Liver (tissue), 3 donors: Measurements from ENCODE around the gene NFATC2.

Source experiments
- GABPA ChIP-seq, 2 donors: IDR thresholded peaks in 1 of 2; conservative IDR thresholded peaks in 1 of 2; 2 replicates each; pipeline ENCODE4 v1.6.1; 2016; ENCODE audit warnings: antibody characterized with exemption in 2 of 2, mild to moderate bottlenecking in 1 of 2, moderate library complexity in 1 of 2
- HNF4A ChIP-seq, 2 donors: conservative IDR thresholded peaks; 2 replicates each; pipeline ENCODE4 v1.6.1; 2016; ENCODE audit warnings: antibody characterized with exemption in 2 of 2, mild to moderate bottlenecking in 2 of 2
- JUND ChIP-seq, 2 donors: IDR thresholded peaks; 2 replicates each; pipeline ENCODE4 v1.6.1; 2016; ENCODE audit warnings: antibody characterized with exemption in 2 of 2
- MAX ChIP-seq: IDR thresholded peaks from 2 replicates; pipeline ENCODE4 v1.6.1; 2016; ENCODE audit warnings: antibody characterized with exemption
- RAD21 ChIP-seq, 2 donors: IDR thresholded peaks; 2 replicates each; pipeline ENCODE4 v1.6.1; 2016; ENCODE audit warnings: antibody characterized with exemption in 2 of 2, mild to moderate bottlenecking in 2 of 2
- RXRA ChIP-seq, 2 donors: IDR thresholded peaks; 2 replicates each; pipeline ENCODE4 v1.6.1; 2017 to 2018; ENCODE audit warnings: antibody characterized with exemption in 2 of 2, mild to moderate bottlenecking in 1 of 2
- SP1 ChIP-seq: IDR thresholded peaks from 2 replicates; pipeline ENCODE4 v1.6.1; 2018; ENCODE audit warnings: antibody characterized with exemption, mild to moderate bottlenecking
- ZBTB33 ChIP-seq: IDR thresholded peaks from 2 replicates; pipeline ENCODE4 v1.6.1; 2016; ENCODE audit warnings: antibody characterized with exemption
- TF ChIP-seq, protein P1 (sequence below): fragments of 150-350 bp; IDR thresholded peaks from 2 replicates; pipeline ENCODE4 v1.5.1; 2017; ENCODE audit warnings: improper control_type of control experiment, low read depth, low read length; ENCODE audit not compliant: missing input control
- TF ChIP-seq, protein P2 (sequence below): IDR thresholded peaks from 2 replicates; pipeline ENCODE4 v1.6.1; 2016; ENCODE audit warnings: antibody characterized with exemption, mild to moderate bottlenecking
- donor health status: healthy.
- donor health status: healthy.

GRCh38 chr20:51416532-51417249 lies 125.8 kb downstream of the NFATC2 start:
- TF ChIP-seq, protein P1, sequence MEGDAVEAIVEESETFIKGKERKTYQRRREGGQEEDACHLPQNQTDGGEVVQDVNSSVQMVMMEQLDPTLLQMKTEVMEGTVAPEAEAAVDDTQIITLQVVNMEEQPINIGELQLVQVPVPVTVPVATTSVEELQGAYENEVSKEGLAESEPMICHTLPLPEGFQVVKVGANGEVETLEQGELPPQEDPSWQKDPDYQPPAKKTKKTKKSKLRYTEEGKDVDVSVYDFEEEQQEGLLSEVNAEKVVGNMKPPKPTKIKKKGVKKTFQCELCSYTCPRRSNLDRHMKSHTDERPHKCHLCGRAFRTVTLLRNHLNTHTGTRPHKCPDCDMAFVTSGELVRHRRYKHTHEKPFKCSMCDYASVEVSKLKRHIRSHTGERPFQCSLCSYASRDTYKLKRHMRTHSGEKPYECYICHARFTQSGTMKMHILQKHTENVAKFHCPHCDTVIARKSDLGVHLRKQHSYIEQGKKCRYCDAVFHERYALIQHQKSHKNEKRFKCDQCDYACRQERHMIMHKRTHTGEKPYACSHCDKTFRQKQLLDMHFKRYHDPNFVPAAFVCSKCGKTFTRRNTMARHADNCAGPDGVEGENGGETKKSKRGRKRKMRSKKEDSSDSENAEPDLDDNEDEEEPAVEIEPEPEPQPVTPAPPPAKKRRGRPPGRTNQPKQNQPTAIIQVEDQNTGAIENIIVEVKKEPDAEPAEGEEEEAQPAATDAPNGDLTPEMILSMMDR: no peak
- TF ChIP-seq GABPA (IDR thresholded peaks at IDR 0.05 in 1 of 2, conservative IDR thresholded peaks at IDR 0.05 in 1 of 2): no peak
- TF ChIP-seq, protein P2, sequence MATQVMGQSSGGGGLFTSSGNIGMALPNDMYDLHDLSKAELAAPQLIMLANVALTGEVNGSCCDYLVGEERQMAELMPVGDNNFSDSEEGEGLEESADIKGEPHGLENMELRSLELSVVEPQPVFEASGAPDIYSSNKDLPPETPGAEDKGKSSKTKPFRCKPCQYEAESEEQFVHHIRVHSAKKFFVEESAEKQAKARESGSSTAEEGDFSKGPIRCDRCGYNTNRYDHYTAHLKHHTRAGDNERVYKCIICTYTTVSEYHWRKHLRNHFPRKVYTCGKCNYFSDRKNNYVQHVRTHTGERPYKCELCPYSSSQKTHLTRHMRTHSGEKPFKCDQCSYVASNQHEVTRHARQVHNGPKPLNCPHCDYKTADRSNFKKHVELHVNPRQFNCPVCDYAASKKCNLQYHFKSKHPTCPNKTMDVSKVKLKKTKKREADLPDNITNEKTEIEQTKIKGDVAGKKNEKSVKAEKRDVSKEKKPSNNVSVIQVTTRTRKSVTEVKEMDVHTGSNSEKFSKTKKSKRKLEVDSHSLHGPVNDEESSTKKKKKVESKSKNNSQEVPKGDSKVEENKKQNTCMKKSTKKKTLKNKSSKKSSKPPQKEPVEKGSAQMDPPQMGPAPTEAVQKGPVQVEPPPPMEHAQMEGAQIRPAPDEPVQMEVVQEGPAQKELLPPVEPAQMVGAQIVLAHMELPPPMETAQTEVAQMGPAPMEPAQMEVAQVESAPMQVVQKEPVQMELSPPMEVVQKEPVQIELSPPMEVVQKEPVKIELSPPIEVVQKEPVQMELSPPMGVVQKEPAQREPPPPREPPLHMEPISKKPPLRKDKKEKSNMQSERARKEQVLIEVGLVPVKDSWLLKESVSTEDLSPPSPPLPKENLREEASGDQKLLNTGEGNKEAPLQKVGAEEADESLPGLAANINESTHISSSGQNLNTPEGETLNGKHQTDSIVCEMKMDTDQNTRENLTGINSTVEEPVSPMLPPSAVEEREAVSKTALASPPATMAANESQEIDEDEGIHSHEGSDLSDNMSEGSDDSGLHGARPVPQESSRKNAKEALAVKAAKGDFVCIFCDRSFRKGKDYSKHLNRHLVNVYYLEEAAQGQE: no peak
- no peak for TF ChIP-seq HNF4A (conservative IDR thresholded peaks at IDR 0.05)
- TF ChIP-seq ZBTB33: no peak
- TF ChIP-seq MAX: no peak
- no peak for TF ChIP-seq RAD21 (IDR thresholded peaks at IDR 0.05)
- no peak for TF ChIP-seq SP1
- TF ChIP-seq RXRA (IDR thresholded peaks at IDR 0.05): no peak
- no peak for TF ChIP-seq JUND (IDR thresholded peaks at IDR 0.05)
